ENCODE data around the gene APP. TPM values are rescaled to one million over a fixed set of nuclear protein-coding genes. Genes with fewer than 3 reads are reported as not detected.

The APP gene
- total and polyA plus RNA-seq, 4 donors = 86.9 to 414 (median 367) TPM

DNA sequence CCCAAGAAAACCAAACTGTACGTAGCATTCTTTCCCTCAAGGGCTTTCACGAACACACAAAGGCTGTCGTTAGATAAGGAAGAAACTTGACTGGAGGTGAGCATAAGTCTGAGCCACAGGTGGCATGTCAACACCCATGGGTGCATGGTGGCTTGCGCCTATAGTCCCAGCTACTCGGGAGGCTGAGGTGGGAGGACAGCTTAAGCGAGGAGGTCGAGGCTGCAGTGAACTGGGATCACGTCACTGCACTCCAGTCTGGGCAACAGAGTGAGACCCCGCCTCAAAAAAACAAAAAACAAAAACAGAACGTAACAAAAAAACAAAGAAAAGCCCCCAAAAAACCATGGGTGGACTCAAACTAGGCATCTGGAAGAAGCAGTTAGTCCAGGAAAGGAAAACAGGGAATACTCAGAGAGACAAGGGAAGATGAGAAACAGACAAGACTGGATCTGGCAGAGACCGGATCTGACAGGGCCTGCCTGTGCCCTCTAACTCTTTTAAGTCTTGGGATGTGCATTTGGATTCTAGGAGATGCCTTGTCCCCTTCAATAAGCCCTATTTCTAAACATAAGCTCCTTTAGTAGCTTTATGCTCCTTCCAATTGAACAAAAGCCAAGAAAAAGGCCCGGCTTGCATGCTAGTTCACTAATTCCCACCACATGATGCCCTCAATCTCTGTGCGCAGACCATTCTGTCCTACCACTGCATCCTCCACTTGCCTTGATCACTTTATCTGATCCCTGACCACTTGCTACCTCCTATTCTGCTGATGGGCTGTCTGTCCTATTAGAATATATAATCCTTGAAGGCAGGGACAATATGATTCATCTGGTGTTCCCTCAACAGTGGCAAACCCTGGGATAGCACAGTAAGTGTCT is 73.8 kb downstream of the APP start:
- H3K9me3 ChIP-seq (ENCODE audit: control insufficient read depth in 4 of 4, insufficient read depth in 3 of 4, low read length in 3 of 4) = no peaks in the 10 kb centered on the region
- no peak for DNase-seq
- peaks cover 2 to 17% (median 8%) of the 10 kb centered on the region in 5 donors for H3K4me1 ChIP-seq (ENCODE audit: control insufficient read depth in 5 of 5, insufficient read depth in 5 of 5, low read length in 5 of 5)
- TF ChIP-seq, protein P1, sequence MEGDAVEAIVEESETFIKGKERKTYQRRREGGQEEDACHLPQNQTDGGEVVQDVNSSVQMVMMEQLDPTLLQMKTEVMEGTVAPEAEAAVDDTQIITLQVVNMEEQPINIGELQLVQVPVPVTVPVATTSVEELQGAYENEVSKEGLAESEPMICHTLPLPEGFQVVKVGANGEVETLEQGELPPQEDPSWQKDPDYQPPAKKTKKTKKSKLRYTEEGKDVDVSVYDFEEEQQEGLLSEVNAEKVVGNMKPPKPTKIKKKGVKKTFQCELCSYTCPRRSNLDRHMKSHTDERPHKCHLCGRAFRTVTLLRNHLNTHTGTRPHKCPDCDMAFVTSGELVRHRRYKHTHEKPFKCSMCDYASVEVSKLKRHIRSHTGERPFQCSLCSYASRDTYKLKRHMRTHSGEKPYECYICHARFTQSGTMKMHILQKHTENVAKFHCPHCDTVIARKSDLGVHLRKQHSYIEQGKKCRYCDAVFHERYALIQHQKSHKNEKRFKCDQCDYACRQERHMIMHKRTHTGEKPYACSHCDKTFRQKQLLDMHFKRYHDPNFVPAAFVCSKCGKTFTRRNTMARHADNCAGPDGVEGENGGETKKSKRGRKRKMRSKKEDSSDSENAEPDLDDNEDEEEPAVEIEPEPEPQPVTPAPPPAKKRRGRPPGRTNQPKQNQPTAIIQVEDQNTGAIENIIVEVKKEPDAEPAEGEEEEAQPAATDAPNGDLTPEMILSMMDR (IDR thresholded peaks at IDR 0.05; ENCODE audit: control extremely low read depth, extremely low read depth) = no peak
- H3K4me3 ChIP-seq = no peak overlapping the region
- 93 to 97% methylated on average over 13 of the region's 13 CpGs for WGBS, 2 donors
- H3K36me3 ChIP-seq (ENCODE audit: control insufficient read depth in 4 of 4, insufficient read depth in 4 of 4, low read length in 4 of 4) = no peaks in the 10 kb centered on the region
- no peak overlapping the region for H3K27ac ChIP-seq (ENCODE audit: low read depth in 1 of 2, low read length in 1 of 2)
- no peak overlapping the region for H3K9ac ChIP-seq (ENCODE audit: insufficient read depth in 1 of 2, low read length in 2 of 2)
- H3K27me3 ChIP-seq (ENCODE audit: control insufficient read depth in 3 of 3, insufficient read depth in 3 of 3, low read length in 2 of 3) = no peaks in the 10 kb centered on the region
- no peak for ATAC-seq (ENCODE audit: insufficient read depth, low FRiP score)

DNA sequence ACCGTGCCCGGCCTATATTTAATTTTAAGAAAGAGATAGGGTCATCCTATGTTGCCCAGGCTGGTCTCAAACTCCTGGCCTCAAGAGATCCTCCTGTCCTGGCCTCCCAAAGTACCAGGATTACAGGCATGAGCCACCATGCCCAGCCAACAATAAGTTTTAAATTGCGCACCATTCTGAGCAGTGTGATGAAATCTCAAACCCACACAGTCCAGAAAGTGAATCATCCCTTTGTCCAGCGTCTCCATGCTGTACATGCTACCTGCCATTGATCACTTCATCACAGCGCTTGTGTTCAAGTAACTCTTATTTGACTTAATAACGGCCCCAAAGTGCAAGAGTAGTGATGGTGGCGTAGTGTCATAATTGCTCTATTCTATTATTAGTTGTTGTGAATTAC is 75.4 kb downstream of the APP start:
- TF ChIP-seq, protein P1 (IDR thresholded peaks at IDR 0.05; ENCODE audit: control extremely low read depth, extremely low read depth) = no peak
- ATAC-seq (ENCODE audit: insufficient read depth, low FRiP score) = no peak

DNA sequence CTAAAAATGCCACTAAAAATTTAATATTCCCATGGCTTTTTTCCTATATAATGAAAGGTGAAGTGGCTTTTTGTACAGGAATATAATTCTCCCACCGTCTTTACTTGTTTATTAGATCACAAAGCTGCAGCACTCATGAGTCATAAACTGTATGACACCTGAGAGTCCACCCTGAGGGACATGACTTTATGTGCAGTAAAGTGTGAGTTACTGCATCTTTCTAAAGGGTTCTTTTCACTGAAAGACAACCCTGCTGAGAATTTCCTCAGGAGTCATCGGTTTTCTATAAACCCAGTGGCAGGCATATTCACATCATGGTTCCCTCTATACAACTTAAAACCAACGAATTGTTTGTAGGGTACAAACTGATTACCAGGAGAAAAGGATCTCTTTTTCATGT is 77.4 kb downstream of the APP start:
- DNase-seq = no peak
- no peaks in the 10 kb centered on the region for H3K9me3 ChIP-seq (ENCODE audit: control insufficient read depth in 4 of 4, insufficient read depth in 3 of 4, low read length in 3 of 4)
- no peak for ATAC-seq (ENCODE audit: insufficient read depth, low FRiP score)
- TF ChIP-seq, protein P1 (IDR thresholded peaks at IDR 0.05; ENCODE audit: control extremely low read depth, extremely low read depth) = no peak
- peaks cover 0 to 4% (median 1%) of the 10 kb centered on the region in 4 donors for H3K36me3 ChIP-seq (ENCODE audit: control insufficient read depth in 4 of 4, insufficient read depth in 4 of 4, low read length in 4 of 4)
- WGBS, 2 donors = 82 to 89% methylated on average over 3 of the region's 3 CpGs
- H3K27me3 ChIP-seq (ENCODE audit: control insufficient read depth in 3 of 3, insufficient read depth in 3 of 3, low read length in 2 of 3) = no peaks in the 10 kb centered on the region
- H3K9ac ChIP-seq (ENCODE audit: insufficient read depth in 1 of 2, low read length in 2 of 2) = no peak overlapping the region
- H3K27ac ChIP-seq (ENCODE audit: low read depth in 1 of 2, low read length in 1 of 2) = no peak overlapping the region
- no peak overlapping the region for H3K4me3 ChIP-seq
- H3K4me1 ChIP-seq (ENCODE audit: control insufficient read depth in 5 of 5, insufficient read depth in 5 of 5, low read length in 5 of 5) = peaks cover 0 to 5% (median 2%) of the 10 kb centered on the region in 5 donors

More for the DNA sequence above, 75.4 kb downstream of the APP start:
- Histone ChIP-seq H3K9me3 (ENCODE audit: control insufficient read depth in 4 of 4, insufficient read depth in 3 of 4, low read length in 3 of 4) (no peaks in the 10 kb centered on the region), H3K27ac (ENCODE audit: low read depth in 1 of 2, low read length in 1 of 2) (no peak overlapping the region), H3K4me3 (no peak overlapping the region), H3K27me3 (ENCODE audit: control insufficient read depth in 3 of 3, insufficient read depth in 3 of 3, low read length in 2 of 3) (no peaks in the 10 kb centered on the region), H3K36me3 (ENCODE audit: control insufficient read depth in 4 of 4, insufficient read depth in 4 of 4, low read length in 4 of 4) (no peaks in the 10 kb centered on the region), H3K4me1 (ENCODE audit: control insufficient read depth in 5 of 5, insufficient read depth in 5 of 5, low read length in 5 of 5) (peaks cover 2 to 11% (median 7%) of the 10 kb centered on the region in 5 donors), H3K9ac (ENCODE audit: insufficient read depth in 1 of 2, low read length in 2 of 2) (no peak overlapping the region)
- 93% methylated on average over 7 of the region's 7 CpGs for WGBS, 2 donors
- DNase-seq = no peak

Measured in lung (tissue), 12 donors.